GM12873 (cell line): ENCODE results near the gene LRRK1.

Source experiments
- TF ChIP-seq, protein P1 (sequence below): IDR thresholded peaks from 2 replicates; pipeline ENCODE4 v1.5.1; 2012; ENCODE audit warnings: low read depth, mild to moderate bottlenecking, moderate library complexity, low read length, control low read depth; ENCODE audit not compliant: insufficient read depth; ENCODE audit errors: missing control alignments

Gene LRRK1

GRCh38 chr15:101064795-101065569 lies 145.8 kb downstream of the LRRK1 start:
- TF ChIP-seq, protein P1, sequence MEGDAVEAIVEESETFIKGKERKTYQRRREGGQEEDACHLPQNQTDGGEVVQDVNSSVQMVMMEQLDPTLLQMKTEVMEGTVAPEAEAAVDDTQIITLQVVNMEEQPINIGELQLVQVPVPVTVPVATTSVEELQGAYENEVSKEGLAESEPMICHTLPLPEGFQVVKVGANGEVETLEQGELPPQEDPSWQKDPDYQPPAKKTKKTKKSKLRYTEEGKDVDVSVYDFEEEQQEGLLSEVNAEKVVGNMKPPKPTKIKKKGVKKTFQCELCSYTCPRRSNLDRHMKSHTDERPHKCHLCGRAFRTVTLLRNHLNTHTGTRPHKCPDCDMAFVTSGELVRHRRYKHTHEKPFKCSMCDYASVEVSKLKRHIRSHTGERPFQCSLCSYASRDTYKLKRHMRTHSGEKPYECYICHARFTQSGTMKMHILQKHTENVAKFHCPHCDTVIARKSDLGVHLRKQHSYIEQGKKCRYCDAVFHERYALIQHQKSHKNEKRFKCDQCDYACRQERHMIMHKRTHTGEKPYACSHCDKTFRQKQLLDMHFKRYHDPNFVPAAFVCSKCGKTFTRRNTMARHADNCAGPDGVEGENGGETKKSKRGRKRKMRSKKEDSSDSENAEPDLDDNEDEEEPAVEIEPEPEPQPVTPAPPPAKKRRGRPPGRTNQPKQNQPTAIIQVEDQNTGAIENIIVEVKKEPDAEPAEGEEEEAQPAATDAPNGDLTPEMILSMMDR: no peak

- TF ChIP-seq, protein P1: no peak
Measured at GRCh38 chr15:101065570-101066221, 146.5 kb downstream of the LRRK1 start.

DNA sequence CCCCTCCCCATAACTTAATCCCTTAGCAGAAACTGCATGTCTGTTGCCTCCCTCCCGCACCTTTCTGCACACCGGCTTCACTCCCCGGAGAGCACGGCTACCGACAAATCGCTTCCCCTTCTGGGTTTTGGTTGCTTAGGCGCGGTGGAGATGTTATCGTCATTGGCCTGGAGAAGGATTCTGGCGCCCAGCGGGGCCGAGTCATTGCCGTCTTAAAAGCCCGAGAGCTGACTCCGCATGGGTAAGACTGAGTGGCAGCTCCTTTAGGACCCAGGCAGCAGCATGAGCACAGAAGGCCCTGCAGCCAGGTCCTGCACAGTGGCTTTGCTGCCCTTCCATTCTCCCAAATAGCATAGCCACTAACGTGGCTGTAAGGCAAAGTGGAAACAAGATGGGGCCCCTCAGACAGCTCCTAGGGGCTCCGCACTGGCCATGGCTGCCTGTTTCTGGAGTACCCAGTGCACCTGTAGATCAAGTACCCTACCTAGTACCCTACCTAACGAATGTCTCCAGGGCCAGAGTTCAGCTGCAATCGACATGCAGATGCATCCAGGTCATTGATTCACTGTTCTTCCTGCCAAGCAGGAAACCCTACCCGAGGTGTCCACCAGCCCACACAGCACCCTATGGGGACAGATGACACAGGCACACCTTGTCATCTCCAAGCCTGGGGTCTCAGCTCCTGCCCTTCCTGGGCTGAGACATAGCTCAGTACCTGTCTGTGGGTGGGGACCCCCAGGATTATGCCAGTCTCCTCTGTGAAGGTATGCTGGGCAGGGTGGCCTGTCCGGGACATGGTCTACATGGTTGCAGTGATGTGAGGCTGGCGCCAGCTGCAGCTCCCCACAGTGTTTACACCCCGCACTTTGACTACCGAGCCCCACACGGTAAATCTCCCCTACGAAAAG lies 147.6 kb downstream of the LRRK1 start:
- TF ChIP-seq, protein P1: no peak

DNA sequence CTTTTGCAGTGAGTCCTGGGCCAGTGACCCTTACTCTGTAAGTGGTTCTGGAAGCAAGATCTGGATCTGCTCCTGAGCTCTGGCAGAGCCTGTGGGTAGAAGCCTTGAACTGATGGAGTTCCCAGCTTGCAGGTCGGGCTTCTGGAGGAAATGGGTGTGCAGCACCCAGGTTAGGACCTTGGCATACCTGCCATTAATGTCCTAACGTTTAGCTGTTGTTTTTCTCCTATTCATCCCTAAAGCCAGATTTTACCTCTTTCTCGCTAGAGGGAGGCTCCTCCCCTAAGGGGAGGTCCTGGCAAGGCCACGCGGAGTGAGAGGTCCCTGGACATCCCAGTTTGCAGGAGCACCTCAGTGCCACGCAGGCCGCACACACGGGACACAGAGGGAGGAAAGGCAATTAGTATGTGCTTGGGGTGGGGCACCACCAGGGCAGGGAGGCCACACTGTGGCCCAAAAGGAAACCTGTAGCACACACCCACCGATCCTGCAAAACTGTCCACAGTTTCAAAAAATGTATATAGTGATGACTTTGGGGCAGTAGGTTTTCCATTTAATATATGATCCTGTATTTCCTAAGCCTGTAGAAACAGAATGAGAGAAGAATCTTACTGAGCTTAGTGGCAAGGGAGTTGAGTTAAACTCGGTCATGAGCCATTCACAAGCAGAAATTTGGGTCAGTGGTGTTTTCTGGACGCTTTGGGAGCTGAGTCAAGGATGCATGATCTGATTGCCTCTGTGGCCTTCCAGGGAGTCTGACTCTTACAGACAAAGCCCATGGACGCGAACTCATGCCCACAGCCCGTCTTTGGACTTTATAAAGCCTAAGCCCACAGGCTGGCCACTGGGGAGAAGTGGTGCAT lies 148.7 kb downstream of the LRRK1 start:
- TF ChIP-seq, protein P1: no peak

DNA sequence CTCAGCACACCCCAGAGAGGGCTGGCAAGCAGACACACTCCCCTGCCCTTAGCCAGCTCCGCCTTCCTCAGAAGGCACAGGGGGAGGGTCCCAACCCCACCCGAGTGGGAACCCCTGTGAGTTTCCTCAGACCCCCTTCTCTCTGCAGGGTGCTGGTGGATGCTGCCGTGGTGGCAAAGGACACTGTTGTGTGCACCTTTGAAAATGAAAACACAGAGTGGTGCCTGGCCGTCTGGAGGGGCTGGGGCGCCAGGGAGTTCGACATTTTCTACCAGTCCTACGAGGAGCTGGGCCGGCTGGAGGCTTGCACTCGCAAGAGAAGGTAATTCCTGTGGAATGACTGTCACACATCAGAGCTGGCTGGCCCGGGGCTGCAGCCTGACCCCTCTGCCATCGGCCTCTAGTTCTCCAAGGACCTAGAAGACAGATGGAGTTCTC lies 149.4 kb downstream of the LRRK1 start:
- TF ChIP-seq, protein P1: no peak

DNA sequence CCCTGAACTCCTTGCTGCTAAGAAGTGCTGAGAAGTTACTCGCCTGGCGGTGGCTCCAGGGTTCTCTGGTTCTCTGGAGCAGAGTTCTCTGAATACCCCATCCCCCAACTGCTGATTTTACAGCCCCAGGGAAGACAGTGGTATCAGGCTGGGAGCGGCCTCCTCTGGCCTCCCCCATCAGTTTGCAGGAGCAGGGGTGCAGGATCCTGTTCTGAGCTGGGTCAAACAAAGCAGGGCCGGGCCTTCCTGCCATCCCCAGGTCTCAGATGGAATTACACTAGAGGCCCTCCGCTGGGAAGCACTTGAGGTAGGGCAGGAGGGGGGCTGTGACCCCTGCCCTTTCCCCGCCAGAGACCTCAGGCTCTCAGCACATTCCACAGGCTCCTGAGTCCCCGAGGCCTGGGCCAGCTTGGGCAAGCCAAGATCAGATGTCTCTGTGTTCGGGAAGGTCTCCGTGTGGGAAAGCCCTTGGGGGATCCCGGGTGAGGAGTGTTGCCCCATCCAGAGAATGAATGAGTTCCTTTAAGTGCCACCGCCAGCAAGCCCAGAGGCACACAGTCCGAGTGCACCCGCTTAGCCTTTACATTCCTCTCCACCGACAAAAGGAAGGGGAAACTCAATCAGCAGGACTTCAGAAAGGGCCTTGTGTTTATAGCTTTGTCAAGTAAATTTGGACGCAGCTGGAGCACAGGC lies 149.9 kb downstream of the LRRK1 start:
- TF ChIP-seq, protein P1: no peak
